ENCODE measurements around the gene RCBTB1. TPM values are rescaled to one million over a fixed set of nuclear protein-coding genes. Genes with fewer than 3 reads are reported as not detected.

RCBTB1 gene
- total RNA-seq, 1 donor from 2014 or later, result 21.6 TPM

GRCh38 chr13:49629196-49629938 is 44.0 kb upstream of the RCBTB1 start:
- H3K4me3 ChIP-seq, result peak overlapping the region; percentile 27
- no peaks in the 10 kb centered on the region for H3K9me3 ChIP-seq (replicated peaks)
- no peaks in the 10 kb centered on the region for H3K36me3 ChIP-seq
- no peak for DNase-seq
- TF ChIP-seq, protein P1, sequence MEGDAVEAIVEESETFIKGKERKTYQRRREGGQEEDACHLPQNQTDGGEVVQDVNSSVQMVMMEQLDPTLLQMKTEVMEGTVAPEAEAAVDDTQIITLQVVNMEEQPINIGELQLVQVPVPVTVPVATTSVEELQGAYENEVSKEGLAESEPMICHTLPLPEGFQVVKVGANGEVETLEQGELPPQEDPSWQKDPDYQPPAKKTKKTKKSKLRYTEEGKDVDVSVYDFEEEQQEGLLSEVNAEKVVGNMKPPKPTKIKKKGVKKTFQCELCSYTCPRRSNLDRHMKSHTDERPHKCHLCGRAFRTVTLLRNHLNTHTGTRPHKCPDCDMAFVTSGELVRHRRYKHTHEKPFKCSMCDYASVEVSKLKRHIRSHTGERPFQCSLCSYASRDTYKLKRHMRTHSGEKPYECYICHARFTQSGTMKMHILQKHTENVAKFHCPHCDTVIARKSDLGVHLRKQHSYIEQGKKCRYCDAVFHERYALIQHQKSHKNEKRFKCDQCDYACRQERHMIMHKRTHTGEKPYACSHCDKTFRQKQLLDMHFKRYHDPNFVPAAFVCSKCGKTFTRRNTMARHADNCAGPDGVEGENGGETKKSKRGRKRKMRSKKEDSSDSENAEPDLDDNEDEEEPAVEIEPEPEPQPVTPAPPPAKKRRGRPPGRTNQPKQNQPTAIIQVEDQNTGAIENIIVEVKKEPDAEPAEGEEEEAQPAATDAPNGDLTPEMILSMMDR (IDR thresholded peaks at IDR 0.05; ENCODE audit: borderline replicate concordance), result no peak
- peaks cover 45% of the 10 kb centered on the region for H3K4me1 ChIP-seq
- H3K27me3 ChIP-seq (ENCODE audit: low read depth), result no peaks in the 10 kb centered on the region
- intact Hi-C loops (cut with micrococcal nuclease), result no loop called here
- H3K27ac ChIP-seq (replicated peaks), result peak overlapping the region; percentile 61

GRCh38 chr13:49627831-49628652 is 42.7 kb upstream of the RCBTB1 start, which contains the start of gene ARL11:
TSS of gene ARL11 (plus strand) at chr13:49628507. CDS start at chr13:49630448, 1,941 bp downstream.
- Histone ChIP-seq H3K9me3 (replicated peaks) (no peaks in the 10 kb centered on the region), H3K4me1 (peaks cover 46% of the 10 kb centered on the region), H3K27me3 (ENCODE audit: low read depth) (no peaks in the 10 kb centered on the region), H3K36me3 (no peaks in the 10 kb centered on the region), H3K4me3 (peak within 1 kb of the TSS; percentile 27), H3K27ac (replicated peaks) (peak within 1 kb of the TSS; percentile 61)
- intact Hi-C loops (cut with micrococcal nuclease), result no loop called here
- TF ChIP-seq, protein P1 (IDR thresholded peaks at IDR 0.05; ENCODE audit: borderline replicate concordance), result no peak
- peak; percentile 64 for DNase-seq

- Histone ChIP-seq H3K4me1 (peaks cover 48% of the 10 kb centered on the region), H3K4me3 (no peak overlapping the region), H3K36me3 (no peaks in the 10 kb centered on the region), H3K27me3 (ENCODE audit: low read depth) (no peaks in the 10 kb centered on the region), H3K27ac (replicated peaks) (peak overlapping the region; percentile 85), H3K9me3 (replicated peaks) (no peaks in the 10 kb centered on the region)
- intact Hi-C loops (cut with micrococcal nuclease), result no loop called here
- TF ChIP-seq, protein P1 (IDR thresholded peaks at IDR 0.05; ENCODE audit: borderline replicate concordance), result no peak
- DNase-seq, result peak; percentile 65
These were observed 40.2 kb upstream of the RCBTB1 start for GRCh38 chr13:49625392-49626079.

DNA sequence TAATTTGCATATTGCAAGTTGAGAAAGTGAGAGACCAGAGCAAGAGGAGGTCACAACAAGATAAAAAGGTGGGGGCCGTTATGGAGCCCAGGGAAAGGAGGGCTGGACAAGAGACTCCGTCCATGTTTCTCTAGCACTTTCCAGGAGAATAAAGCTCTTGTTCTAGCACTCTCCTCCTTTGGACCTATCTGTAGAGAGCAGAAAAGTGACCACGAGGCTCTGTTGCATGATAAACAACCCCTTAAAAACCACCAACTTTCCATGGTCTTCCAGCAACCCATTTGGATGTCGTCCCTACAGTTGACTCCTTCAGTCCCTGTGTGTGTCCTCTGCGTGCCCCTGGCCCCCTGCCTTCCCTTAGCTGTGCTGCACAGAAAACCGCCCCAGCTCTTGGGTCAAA is 38.9 kb upstream of the RCBTB1 start:
- Histone ChIP-seq H3K27ac (replicated peaks) (peak overlapping the region; percentile 85), H3K4me3 (no peak overlapping the region), H3K4me1 (peaks cover 35% of the 10 kb centered on the region), H3K36me3 (no peaks in the 10 kb centered on the region), H3K27me3 (ENCODE audit: low read depth) (no peaks in the 10 kb centered on the region), H3K9me3 (replicated peaks) (no peaks in the 10 kb centered on the region)
- TF ChIP-seq, protein P1 (IDR thresholded peaks at IDR 0.05; ENCODE audit: borderline replicate concordance), result no peak
- intact Hi-C loops (cut with micrococcal nuclease), result no loop called here
- no peak for DNase-seq

Measured in left ventricle myocardium inferior (tissue), 1 donor.